GM12891 (cell line): ENCODE measurements around the gene PLXND1.

Experiments
- POLR2A ChIP-seq: IDR thresholded peaks from 2 replicates; pipeline ENCODE4 v1.6.1; 2011; ENCODE audit warnings: low read depth, low read length, control low read depth
- SPI1 ChIP-seq: IDR thresholded peaks from 2 replicates; pipeline ENCODE4 v1.6.1; 2011; ENCODE audit warnings: low read depth, low read length, control low read depth

GRCh38 chr3:129575233-129575996 lies 31.1 kb downstream of the PLXND1 start:
- TF ChIP-seq SPI1 (no peak), POLR2A (no peak)
